ENCODE results near the gene CEP170B.
"Not testable (repeated sequence)": the region's sequence is repeated elsewhere in the genome, so short reads cannot be mapped to it uniquely, and the experiment has no call there.

Gene CEP170B

DNA sequence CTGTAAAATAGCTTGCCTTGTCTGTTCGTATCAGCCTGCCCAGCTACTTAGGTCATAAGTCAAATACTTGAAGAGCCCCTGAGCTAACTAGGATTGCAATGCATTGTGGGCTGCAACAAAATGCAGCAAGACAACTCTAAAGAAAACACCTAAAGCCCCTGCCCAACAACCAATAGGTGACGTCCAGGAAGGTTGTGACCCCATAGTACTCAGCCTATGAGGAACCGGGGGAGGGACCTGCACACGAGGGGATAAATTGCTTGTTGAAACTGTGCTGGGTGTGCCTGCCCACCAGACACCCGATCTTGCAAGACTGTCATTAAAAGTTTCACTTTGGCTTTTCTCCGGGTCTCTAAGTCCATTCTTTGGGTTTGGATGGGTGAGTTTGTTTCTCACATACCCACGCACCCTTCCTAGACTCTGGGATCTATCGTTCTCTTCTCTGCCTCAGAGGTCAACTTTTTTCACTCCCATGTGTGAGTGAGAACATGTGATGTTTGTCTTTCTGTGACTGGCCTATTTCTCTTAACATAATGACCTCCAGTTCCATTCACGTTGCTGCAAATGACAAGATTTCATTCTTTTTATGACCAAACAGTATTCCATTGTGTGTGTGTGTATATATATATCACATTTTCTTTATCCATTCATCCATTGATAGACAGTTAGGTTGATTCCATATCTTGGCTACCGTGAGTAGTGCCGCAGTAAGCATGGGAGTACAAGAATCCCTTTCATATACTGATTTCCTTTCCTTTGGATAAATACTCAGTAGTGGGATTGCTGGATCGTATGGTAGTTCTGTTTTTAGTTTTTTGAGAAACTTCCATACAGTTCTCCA, 54.3 kb downstream of the CEP170B start:
- DNase-seq, result not testable (repeated sequence)

GRCh38 chr14:104919993-104920315, 54.9 kb downstream of the CEP170B start:
- DNase-seq, result no peak

GRCh38 chr14:104923640-104924420, 58.8 kb downstream of the CEP170B start:
- DNase-seq, result no peak

GRCh38 chr14:104924421-104925213, 59.5 kb downstream of the CEP170B start, which contains the start of gene PLD4:
TSS of gene PLD4 (plus strand) at chr14:104924879. CDS start at chr14:104927141, 2,262 bp downstream.
- DNase-seq, result no peak

DNA sequence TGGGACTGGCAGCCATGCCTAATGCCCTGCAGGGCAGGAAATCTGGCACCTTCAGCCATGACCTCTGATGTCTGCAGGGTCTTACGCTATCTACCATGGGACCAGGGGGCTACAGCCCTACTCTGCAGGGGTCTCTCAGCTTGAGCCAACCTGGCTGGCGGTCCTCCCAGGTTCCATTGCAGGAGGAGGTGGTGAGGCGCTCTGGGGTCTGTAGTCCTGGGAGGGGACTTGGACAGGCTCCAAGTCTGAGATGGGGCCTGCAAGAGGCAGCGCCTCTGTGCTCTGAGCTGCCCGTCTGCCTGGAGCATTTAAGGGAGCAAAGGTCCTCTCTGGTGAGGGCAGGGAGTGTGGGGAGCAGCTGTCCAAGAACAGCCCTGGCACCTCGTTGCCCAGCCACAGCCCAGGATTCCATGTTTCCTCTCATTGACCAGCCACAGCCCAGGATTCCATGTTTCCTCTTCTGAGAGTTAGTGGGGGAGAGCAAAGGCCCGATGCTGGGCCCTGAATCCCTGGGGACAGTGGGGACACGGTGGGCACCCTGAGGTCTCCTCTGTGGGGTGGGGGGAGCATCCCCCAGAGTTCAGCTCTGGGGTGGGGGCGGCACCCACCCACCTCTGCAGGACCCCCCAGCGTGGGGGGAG, 60.3 kb downstream of the CEP170B start:
- no peak for DNase-seq

DNA sequence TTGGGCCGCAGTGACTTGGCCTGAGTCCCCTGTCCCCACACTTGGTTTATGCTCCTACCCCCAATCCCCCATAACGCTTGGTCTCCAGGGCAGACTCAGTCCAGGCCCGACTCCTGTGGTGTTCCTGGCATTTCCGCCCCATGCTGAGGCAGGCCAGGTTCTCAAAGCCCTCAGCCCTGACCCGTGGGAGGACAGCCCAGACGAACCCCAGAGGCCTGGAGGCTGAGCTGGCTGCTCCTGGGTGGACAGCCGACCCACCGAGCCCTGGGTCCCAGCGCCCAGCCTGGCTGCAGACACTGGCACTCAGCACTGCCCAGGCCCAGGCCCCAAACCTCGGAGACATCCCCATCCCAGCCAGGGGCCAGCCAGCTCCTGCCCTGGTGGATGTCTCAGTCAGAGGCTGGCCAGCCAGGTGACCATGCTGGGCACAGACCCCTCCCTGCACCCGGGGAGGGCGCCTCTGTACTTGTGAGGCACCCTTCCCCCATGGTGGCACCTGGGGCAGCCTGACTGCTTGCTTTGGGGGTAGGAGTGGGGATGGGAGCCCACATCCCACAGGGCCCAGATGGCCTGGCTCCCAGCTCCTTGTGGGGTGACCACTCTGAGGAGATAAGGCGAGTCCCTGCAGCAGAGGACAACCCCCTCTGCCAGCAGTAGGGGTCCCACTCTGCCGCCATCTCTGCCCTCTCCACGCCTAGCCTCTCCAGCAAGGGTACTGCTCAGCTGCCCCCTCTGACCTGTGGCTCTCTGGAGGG, 61.0 kb downstream of the CEP170B start:
- no peak for DNase-seq

DNA sequence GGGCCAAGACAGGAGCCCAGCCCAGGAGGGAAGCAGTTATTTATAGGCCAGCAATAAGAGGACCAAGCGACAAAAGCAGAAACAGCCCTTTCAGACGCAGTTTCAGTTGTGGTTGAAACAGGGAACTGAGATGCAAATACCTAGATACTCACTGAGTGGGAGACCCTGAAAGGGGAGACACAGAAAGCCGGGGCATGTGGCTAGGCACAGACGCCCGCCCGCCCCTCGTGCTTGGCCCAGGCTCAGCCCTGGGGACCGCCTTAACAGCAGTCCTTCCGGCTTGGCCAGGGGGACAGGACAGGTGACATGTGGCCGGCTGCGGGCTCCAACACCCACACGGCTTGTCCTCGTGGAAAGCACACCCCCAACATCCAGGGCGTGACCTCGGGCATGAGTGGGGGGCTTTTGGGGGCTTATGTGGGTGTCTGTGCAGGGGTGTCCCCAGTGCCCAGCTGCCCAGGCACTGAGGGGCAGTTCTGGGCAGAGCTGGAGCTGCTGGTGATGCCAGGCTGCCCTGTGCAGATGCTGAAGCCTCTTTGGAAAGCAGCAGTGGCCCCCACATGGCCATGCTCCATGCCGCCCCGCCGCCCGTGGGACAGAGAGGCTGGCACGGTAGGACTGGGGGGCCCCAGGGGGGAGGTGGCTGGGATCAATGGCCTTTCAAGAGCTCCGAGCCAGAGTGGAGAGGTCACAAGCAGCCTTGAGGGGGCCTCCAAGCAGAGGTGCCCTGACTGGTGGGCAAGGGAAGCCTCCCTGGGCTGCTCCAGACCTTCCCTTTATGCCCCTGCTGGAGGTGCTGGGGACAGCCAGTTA, 61.8 kb downstream of the CEP170B start:
- no peak for DNase-seq

DNA sequence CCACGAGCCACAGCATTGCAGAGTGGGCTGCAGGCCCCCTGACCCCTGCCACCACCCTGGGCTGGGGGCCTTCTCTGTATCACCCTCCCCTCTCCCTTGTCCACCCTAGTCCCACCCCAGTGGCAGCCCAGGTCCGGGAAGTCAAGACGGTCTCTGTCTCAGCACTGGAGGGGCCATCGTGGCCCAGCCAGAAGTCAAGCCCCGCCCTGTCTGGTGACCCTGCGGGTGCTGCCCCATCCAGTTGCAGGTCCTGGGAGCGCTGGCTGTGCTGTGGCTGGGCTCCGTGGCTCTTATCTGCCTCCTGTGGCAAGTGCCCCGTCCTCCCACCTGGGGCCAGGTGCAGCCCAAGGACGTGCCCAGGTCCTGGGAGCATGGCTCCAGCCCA, 62.4 kb downstream of the CEP170B start:
- no peak for DNase-seq

DNA sequence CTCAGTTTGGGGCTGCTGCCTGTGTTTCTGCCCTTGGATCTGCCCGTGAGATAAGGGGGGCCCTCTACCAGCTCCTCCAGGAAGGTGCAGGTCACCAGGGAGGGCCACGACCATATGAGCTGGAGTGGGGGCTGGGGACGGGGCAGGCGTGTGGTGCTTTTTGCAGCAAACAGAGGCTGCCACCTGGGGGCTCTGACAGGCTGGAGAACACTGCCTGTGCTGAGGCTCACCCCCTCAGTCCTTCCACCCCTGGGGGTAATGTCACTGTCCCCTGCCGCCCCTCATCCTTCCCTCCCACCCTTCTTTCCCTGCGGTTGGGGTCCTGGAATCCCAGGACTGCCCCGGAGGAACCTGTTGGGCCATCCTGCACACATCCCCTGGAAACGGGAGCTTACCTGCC, 62.8 kb downstream of the CEP170B start:
- no peak for DNase-seq

- DNase-seq, result no peak
Observed at GRCh38 chr14:104928391-104929133, 63.5 kb downstream of the CEP170B start.

- no peak for DNase-seq
Observed at GRCh38 chr14:104929268-104930230, 64.5 kb downstream of the CEP170B start.

GRCh38 chr14:104930526-104931303, 65.6 kb downstream of the CEP170B start:
- DNase-seq, result no peak

GRCh38 chr14:104931304-104931770, 66.3 kb downstream of the CEP170B start:
- DNase-seq, result no peak

DNA sequence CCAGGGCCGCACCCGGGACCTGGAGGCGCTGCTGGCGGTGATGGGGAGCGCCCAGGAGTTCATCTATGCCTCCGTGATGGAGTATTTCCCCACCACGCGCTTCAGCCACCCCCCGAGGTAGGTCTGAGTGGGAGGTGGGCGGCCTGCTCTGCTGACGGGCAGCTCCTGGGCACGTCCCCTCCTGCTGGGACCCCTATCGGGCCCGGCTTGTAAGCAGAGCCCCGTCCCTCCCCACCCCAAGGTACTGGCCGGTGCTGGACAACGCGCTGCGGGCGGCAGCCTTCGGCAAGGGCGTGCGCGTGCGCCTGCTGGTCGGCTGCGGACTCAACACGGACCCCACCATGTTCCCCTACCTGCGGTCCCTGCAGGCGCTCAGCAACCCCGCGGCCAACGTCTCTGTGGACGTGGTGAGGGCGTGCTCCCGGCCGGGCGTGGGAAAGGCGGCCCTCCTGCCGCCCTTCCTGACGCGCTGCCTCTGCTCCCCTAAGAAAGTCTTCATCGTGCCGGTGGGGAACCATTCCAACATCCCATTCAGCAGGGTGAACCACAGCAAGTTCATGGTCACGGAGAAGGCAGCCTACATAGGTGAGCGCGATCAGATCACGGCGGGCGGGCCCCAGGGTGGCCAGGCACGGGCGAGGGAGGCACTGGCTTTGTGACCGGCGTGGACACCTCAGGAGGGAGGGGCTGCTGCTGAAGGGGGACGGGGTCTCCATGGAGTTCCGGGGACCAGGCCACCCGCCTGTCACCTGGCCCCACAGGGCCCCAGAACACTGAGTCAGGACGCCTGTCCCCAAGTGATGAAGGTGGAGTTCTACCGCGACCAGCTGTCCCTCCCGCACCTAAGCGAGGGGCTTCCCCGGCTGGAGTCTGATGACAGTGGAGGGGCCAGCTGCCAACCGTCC, 67.0 kb downstream of the CEP170B start:
- no peak for DNase-seq

GRCh38 chr14:104932676-104933631, 67.9 kb downstream of the CEP170B start:
- DNase-seq, result peak; percentile 63

Data from activated gamma-delta T cell (primary cell).